ENCODE data around the gene CD164L2.

CD164L2 gene

GRCh38 chr1:27346991-27347624 is 36.0 kb downstream of the CD164L2 start:
- DNase-seq (ENCODE audit: extremely low read depth, low read depth): no peak
- no peak for TF ChIP-seq CTCF (IDR thresholded peaks at IDR 0.05; ENCODE audit: low read depth, low read length)

- DNase-seq (ENCODE audit: extremely low read depth, low read depth): no peak
- no peak for TF ChIP-seq CTCF (IDR thresholded peaks at IDR 0.05; ENCODE audit: low read depth, low read length)
Measured at GRCh38 chr1:27346357-27346756, 36.8 kb downstream of the CD164L2 start.

GRCh38 chr1:27345272-27345671 is 37.9 kb downstream of the CD164L2 start:
- no peak for DNase-seq (ENCODE audit: extremely low read depth, low read depth)
- no peak for TF ChIP-seq CTCF (IDR thresholded peaks at IDR 0.05; ENCODE audit: low read depth, low read length)

- DNase-seq (ENCODE audit: extremely low read depth, low read depth): no peak
- no peak for TF ChIP-seq CTCF (IDR thresholded peaks at IDR 0.05; ENCODE audit: low read depth, low read length)
Measured at GRCh38 chr1:27343639-27344025, 39.5 kb downstream of the CD164L2 start.

- no peak for TF ChIP-seq CTCF (IDR thresholded peaks at IDR 0.05; ENCODE audit: low read depth, low read length)
- no peak for DNase-seq (ENCODE audit: extremely low read depth, low read depth)
Measured at GRCh38 chr1:27342778-27343638, 40.1 kb downstream of the CD164L2 start.

GRCh38 chr1:27342391-27342777 is 40.7 kb downstream of the CD164L2 start:
- no peak for TF ChIP-seq CTCF (IDR thresholded peaks at IDR 0.05; ENCODE audit: low read depth, low read length)
- no peak for DNase-seq (ENCODE audit: extremely low read depth, low read depth)

- TF ChIP-seq CTCF (IDR thresholded peaks at IDR 0.05; ENCODE audit: low read depth, low read length): no peak
- no peak for DNase-seq (ENCODE audit: extremely low read depth, low read depth)
Measured at GRCh38 chr1:27341525-27342252, 41.4 kb downstream of the CD164L2 start, which contains the start of gene SYTL1. TSS of gene SYTL1 (plus strand) at chr1:27342022. CDS start at chr1:27345335, 3,313 bp downstream.
